Stimulated activated naive CD8-positive, alpha-beta T cell treated with anti-CD3 and anti-CD28 coated beads, Interleukin-15, Interleukin-2, amounts not matched to agents 100 ng/mL and 50 ng/mL, for 24 hours (primary cell): ENCODE data around the gene FILIP1L.

ENCODE experiments used
- H3K27ac Mint-ChIP-seq: one replicate; pipeline ENCODE4 v1.8.0; 2021; ENCODE audit warnings: mild to moderate bottlenecking, mixed read lengths
- H3K27me3 Mint-ChIP-seq: one replicate; pipeline ENCODE4 v1.8.0; 2021; ENCODE audit warnings: mixed read lengths
- H3K36me3 Mint-ChIP-seq: one replicate; pipeline ENCODE4 v1.8.0; 2021; ENCODE audit warnings: low read depth, mixed read lengths
- H3K4me1 Mint-ChIP-seq: one replicate; pipeline ENCODE4 v1.8.0; 2021; ENCODE audit warnings: low read depth, mixed read lengths
- H3K4me3 Mint-ChIP-seq: one replicate; pipeline ENCODE4 v1.8.0; 2021; ENCODE audit warnings: mild to moderate bottlenecking, mixed read lengths
- H3K9me3 Mint-ChIP-seq: one replicate; pipeline ENCODE4 v1.8.0; 2021; ENCODE audit warnings: mixed read lengths

FILIP1L gene

GRCh38 chr3:99799422-99799821 is 314.9 kb downstream of the FILIP1L start:
- H3K4me1 Mint-ChIP-seq = no peaks in the 10 kb centered on the region
- H3K27me3 Mint-ChIP-seq = no peaks in the 10 kb centered on the region
- H3K36me3 Mint-ChIP-seq = peaks cover 14% of the 10 kb centered on the region
- no peak overlapping the region for H3K4me3 Mint-ChIP-seq
- H3K9me3 Mint-ChIP-seq = peaks cover 14% of the 10 kb centered on the region
- H3K27ac Mint-ChIP-seq = no peak overlapping the region

GRCh38 chr3:99795573-99795972 is 318.7 kb downstream of the FILIP1L start:
- Mint-ChIP-seq H3K27me3 (peaks cover 2% of the 10 kb centered on the region), H3K4me1 (no peaks in the 10 kb centered on the region), H3K27ac (no peak overlapping the region), H3K4me3 (no peak overlapping the region), H3K36me3 (no peaks in the 10 kb centered on the region), H3K9me3 (no peaks in the 10 kb centered on the region)

- peaks cover 7% of the 10 kb centered on the region for H3K27me3 Mint-ChIP-seq
Observed at GRCh38 chr3:99794485-99794884, 319.8 kb downstream of the FILIP1L start.

GRCh38 chr3:99789011-99789721 is 325.1 kb downstream of the FILIP1L start:
- H3K27ac Mint-ChIP-seq = no peak overlapping the region
- H3K4me3 Mint-ChIP-seq = no peak overlapping the region
- H3K36me3 Mint-ChIP-seq = no peaks in the 10 kb centered on the region
- H3K27me3 Mint-ChIP-seq = peaks cover 20% of the 10 kb centered on the region
- H3K4me1 Mint-ChIP-seq = no peaks in the 10 kb centered on the region
- H3K9me3 Mint-ChIP-seq = no peaks in the 10 kb centered on the region

More at GRCh38 chr3:99794485-99794884, 319.8 kb downstream of the FILIP1L start:
- Mint-ChIP-seq H3K36me3 (no peaks in the 10 kb centered on the region), H3K9me3 (no peaks in the 10 kb centered on the region), H3K4me3 (no peak overlapping the region), H3K27ac (no peak overlapping the region), H3K4me1 (no peaks in the 10 kb centered on the region)
